Thoracic aorta (tissue), 2 donors: ENCODE data around the gene CPA3. TPM values are rescaled to one million over a fixed set of nuclear protein-coding genes. Genes with fewer than 3 reads are reported as not detected.

ENCODE experiments used
- ATAC-seq: fragments of 150-250 bp; one replicate; pipeline ENCODE4 v1.8.0; 2017; ENCODE audit warnings: low read depth; ENCODE audit not compliant: insufficient number of reproducible peaks, low FRiP score
- DNase-seq: peaks from one replicate; pipeline ENCODE4 v3.0.0-alpha.2; 2020; ENCODE audit warnings: low spot score
- H3K27ac ChIP-seq, 2 donors: fragments of 200-600 bp; sonication (generic); 1 replicate in 1 of 2; 2 replicates in 1 of 2; pipeline ENCODE4 v1.5.1; 2016; ENCODE audit warnings: mild to moderate bottlenecking in 2 of 2, moderate library complexity in 2 of 2
- H3K27me3 ChIP-seq: fragments of 200-600 bp; sonication (generic); replicated peaks from 2 replicates; pipeline ENCODE4 v1.6.0; 2016; ENCODE audit warnings: mild to moderate bottlenecking; ENCODE audit not compliant: insufficient read depth
- H3K36me3 ChIP-seq: fragments of 200-600 bp; sonication (generic); one replicate; pipeline ENCODE4 v1.5.1; 2016
- H3K4me1 ChIP-seq, 2 donors: fragments of 200-600 bp; sonication (generic); 1 replicate in 1 of 2; 2 replicates in 1 of 2; pipeline versions ENCODE4 v1.5.1 to v1.6.0; 2016; ENCODE audit warnings: low read depth in 2 of 2, mild to moderate bottlenecking in 1 of 2; ENCODE audit not compliant: control insufficient read depth in 1 of 2
- H3K4me3 ChIP-seq: fragments of 200-600 bp; sonication (generic); 2 replicates; pipeline ENCODE4 v1.5.1; 2016; ENCODE audit warnings: mild to moderate bottlenecking
- H3K9me3 ChIP-seq: fragments of 200-600 bp; sonication (generic); 2 replicates; pipeline ENCODE4 v1.5.1; 2016
- total RNA-seq, 2 donors: library from RNA; depleted of rRNA; stranded (reverse); fragments of >200 nt; gene quantifications; one replicate each; pipeline versions ENCODE4 v1.1.0 to v1.2.3, GENCODE V29; 2016
- TF ChIP-seq, protein P1 (sequence below): fragments of 200-600 bp; sonication (generic); IDR thresholded peaks from one replicate; pipeline ENCODE4 v1.5.1; 2019; ENCODE audit warnings: antibody characterized with exemption

CPA3 gene
- total RNA-seq, 2 donors from 2014 or later = 19.5 to 31.8 TPM

DNA sequence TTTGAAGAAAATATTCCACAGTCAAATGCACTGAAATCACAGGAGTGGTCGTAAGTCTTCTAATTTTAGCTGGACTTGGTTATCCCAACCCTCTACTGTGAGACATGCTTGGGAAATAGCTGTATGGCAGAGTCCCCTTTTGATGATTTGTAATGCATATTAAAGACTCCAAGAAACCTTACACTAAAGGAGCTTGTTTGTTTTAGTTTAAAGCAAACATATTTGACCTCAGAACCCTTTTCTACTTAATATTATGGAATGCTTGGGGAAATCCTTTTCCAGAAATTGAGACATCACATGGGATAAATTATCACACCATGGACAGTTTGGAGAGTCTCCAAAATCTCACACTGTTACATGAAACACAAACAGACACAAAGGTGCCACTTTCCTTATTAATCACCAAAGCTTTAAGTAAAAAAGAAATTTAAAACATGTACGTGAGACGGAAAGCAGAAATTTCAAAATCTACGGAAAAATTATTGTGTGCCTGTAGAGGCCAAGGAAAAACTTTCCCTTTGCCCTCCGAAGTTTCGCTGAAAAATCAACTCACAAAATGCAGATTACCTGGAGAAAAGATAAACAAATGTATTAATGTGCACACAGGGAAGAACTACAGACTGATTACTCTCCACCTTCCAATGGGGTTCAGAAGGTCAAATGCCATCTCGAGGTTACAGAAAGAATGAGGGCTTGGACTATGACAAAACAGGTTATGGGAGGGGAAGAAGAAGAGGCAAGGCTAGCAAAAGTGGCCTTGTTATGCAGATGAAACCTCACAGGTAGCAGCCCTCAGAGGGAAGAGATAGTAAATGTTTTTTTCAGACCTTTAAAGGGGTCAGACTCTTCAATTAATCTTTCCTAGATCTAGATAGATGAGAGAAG lies 44.5 kb upstream of the CPA3 start:
- Histone ChIP-seq H3K27me3 (no peaks in the 10 kb centered on the region), H3K4me3 (no peak overlapping the region), H3K27ac (no peak overlapping the region), H3K9me3 (peaks cover 4% of the 10 kb centered on the region), H3K36me3 (no peaks in the 10 kb centered on the region), H3K4me1 (no peaks in the 10 kb centered on the region)
- TF ChIP-seq, protein P1, sequence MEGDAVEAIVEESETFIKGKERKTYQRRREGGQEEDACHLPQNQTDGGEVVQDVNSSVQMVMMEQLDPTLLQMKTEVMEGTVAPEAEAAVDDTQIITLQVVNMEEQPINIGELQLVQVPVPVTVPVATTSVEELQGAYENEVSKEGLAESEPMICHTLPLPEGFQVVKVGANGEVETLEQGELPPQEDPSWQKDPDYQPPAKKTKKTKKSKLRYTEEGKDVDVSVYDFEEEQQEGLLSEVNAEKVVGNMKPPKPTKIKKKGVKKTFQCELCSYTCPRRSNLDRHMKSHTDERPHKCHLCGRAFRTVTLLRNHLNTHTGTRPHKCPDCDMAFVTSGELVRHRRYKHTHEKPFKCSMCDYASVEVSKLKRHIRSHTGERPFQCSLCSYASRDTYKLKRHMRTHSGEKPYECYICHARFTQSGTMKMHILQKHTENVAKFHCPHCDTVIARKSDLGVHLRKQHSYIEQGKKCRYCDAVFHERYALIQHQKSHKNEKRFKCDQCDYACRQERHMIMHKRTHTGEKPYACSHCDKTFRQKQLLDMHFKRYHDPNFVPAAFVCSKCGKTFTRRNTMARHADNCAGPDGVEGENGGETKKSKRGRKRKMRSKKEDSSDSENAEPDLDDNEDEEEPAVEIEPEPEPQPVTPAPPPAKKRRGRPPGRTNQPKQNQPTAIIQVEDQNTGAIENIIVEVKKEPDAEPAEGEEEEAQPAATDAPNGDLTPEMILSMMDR = no peak
- DNase-seq (no peak), ATAC-seq (no peak)

DNA sequence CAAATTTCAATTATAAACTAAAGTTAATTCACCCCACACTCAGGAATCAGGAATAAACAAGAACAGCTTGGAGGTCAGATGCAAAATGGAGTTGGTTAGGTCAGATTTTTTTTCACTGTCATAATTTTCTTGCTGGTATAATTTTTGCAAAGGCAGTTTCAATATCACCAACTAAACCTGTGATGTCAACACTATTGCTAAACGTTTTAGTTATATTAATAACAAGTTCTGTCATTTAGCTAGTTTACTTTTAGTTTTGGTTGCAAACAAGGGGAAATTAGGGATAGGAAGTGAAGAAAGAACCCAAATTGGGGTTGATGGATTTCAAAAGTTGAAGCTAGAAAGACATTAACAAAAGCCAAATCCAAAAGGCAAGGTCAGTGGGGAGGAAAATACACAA lies 42.1 kb upstream of the CPA3 start:
- H3K4me3 ChIP-seq = no peak overlapping the region
- H3K36me3 ChIP-seq = no peaks in the 10 kb centered on the region
- H3K9me3 ChIP-seq = peaks cover 4% of the 10 kb centered on the region
- ATAC-seq (no peak), DNase-seq (no peak)
- no peaks in the 10 kb centered on the region for H3K4me1 ChIP-seq
- H3K27me3 ChIP-seq = no peaks in the 10 kb centered on the region
- no peak overlapping the region for H3K27ac ChIP-seq
- TF ChIP-seq, protein P1 = no peak

DNA sequence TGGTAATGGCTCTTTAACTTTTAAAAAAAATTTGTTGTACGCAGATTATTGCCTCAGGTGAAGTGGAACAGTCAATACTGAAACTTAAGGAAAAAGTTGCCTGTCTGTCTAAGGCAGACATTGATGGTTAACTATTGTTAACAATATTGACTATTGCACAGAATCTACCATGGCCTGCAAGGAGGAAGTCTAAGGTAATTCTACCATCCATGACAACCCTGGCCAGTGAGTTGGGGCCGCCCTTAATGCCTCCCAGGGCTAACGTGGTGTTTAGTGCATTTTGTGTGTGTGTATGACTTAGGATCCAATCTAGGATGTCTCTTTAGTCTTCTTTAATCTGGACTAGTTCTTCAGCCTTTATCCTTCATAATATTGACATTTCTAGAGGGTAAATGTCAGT lies 39.6 kb upstream of the CPA3 start:
- ATAC-seq (no peak), DNase-seq (no peak)
- no peak overlapping the region for H3K4me3 ChIP-seq
- TF ChIP-seq, protein P1 = no peak
- H3K27ac ChIP-seq = no peak overlapping the region
- H3K27me3 ChIP-seq = no peaks in the 10 kb centered on the region
- no peaks in the 10 kb centered on the region for H3K4me1 ChIP-seq
- H3K9me3 ChIP-seq = peaks cover 4% of the 10 kb centered on the region
- H3K36me3 ChIP-seq = no peaks in the 10 kb centered on the region

DNA sequence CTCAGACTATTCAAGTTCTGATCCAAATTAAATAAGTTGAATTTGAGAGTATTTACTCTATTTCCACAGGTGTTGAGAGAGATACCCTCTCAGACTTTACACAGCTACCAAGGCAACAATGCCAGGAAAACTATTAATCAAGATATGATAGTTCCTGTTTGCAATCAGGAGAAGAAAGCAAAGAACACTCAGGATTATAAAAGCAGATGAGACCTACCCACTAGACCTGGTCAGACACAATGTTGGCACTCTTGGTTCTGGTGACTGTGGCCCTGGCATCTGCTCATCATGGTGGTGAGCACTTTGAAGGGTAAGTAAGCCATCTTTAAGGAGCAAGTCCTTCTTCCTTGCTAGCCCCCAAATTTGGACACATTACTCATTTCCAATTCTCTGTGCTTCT lies 37.5 kb upstream of the CPA3 start, which contains the start of gene CPB1:
Gene CPB1 (plus strand): TSS at position 227 of the 400 bp plus-strand sequence. CDS start 13 bp downstream, at position 240.
- H3K36me3 ChIP-seq = no peaks in the 10 kb centered on the region
- H3K9me3 ChIP-seq = no peaks in the 10 kb centered on the region
- TF ChIP-seq, protein P1 = no peak
- ATAC-seq (no peak), DNase-seq (no peak)
- no peak within 1 kb of the TSS for H3K27ac ChIP-seq
- no peaks in the 10 kb centered on the region for H3K4me1 ChIP-seq
- H3K4me3 ChIP-seq = no peak within 1 kb of the TSS
- no peaks in the 10 kb centered on the region for H3K27me3 ChIP-seq

DNA sequence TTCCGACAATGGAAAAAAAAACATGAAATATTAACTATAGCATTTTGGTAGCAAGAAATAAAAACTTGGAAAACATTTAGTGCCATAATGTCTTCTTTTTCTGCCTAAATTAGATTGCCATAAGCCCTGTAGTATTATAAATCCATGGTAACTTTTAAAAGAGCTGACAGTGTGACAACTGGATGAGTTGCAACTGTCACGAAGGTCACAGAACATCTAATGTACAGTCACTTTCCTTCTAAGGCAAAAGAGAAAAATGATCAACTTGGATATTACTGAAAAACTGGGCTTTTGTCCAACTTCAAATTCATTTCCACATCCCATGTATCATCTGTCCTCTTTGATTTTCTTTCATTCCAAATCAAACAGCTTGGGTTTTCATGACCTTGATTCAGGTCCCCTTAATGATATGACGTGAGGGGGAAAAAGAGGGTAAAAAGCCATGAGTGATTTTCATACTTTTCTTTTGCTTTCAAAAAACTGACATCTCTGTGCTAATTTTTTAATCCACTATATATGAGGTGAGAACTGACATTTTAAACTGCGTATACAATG lies 36.9 kb upstream of the CPA3 start:
- H3K4me3 ChIP-seq = no peak overlapping the region
- no peak for ATAC-seq
- no peaks in the 10 kb centered on the region for H3K9me3 ChIP-seq
- no peaks in the 10 kb centered on the region for H3K27me3 ChIP-seq
- no peaks in the 10 kb centered on the region for H3K36me3 ChIP-seq
- H3K27ac ChIP-seq = no peak overlapping the region
- TF ChIP-seq, protein P1 = no peak
- H3K4me1 ChIP-seq = no peaks in the 10 kb centered on the region
- DNase-seq = no peak
